ENCODE measurements around the gene RAD51B. TPM values are rescaled to one million over a fixed set of nuclear protein-coding genes. Genes with fewer than 3 reads are reported as not detected.
"Not testable (repeated sequence)": the region's sequence is repeated elsewhere in the genome, so short reads cannot be mapped to it uniquely, and the experiment has no call there.

RAD51B gene
- total and polyA plus RNA-seq, 4 donors, result 2.8 to 39.6 (median 13.3) TPM; not detected in 1

- H3K36me3 ChIP-seq (ENCODE audit: control insufficient read depth in 1 of 2, insufficient read depth in 2 of 2, low read length in 1 of 2); intact Hi-C loops (cut with DNase I); H3K27me3 ChIP-seq (ENCODE audit: control insufficient read depth in 1 of 2, insufficient read depth in 2 of 2, low read length in 1 of 2); H3K9me3 ChIP-seq (ENCODE audit: control insufficient read depth, low read length); DNase-seq; H3K4me1 ChIP-seq (ENCODE audit: control insufficient read depth in 1 of 2, insufficient read depth in 2 of 2, low read length in 2 of 2); H3K27ac ChIP-seq (ENCODE audit: low read depth in 1 of 2, low read length in 2 of 2); H3K4me3 ChIP-seq (ENCODE audit: low read length in 2 of 2); ATAC-seq (ENCODE audit: low FRiP score): not testable (repeated sequence)
- 98% methylated on average over 5 of the region's 5 CpGs for WGBS, 2 donors
Observed at GRCh38 chr14:68186500-68187276, 367.1 kb downstream of the RAD51B start.

GRCh38 chr14:68188174-68188573, 368.6 kb downstream of the RAD51B start:
- H3K27ac ChIP-seq (ENCODE audit: low read depth in 1 of 2, low read length in 2 of 2), result no peak overlapping the region
- 93 to 100% methylated on average over 1 of the region's 1 CpG for WGBS, 2 donors
- H3K9me3 ChIP-seq (ENCODE audit: control insufficient read depth, low read length), result no peaks in the 10 kb centered on the region
- no peaks in the 10 kb centered on the region for H3K4me1 ChIP-seq (ENCODE audit: control insufficient read depth in 1 of 2, insufficient read depth in 2 of 2, low read length in 2 of 2)
- intact Hi-C loops (cut with DNase I), result no loop called here
- no peaks in the 10 kb centered on the region for H3K27me3 ChIP-seq (ENCODE audit: control insufficient read depth in 1 of 2, insufficient read depth in 2 of 2, low read length in 1 of 2)
- no peak for ATAC-seq (ENCODE audit: low FRiP score)
- no peak for DNase-seq
- H3K36me3 ChIP-seq (ENCODE audit: control insufficient read depth in 1 of 2, insufficient read depth in 2 of 2, low read length in 1 of 2), result no peaks in the 10 kb centered on the region
- no peak overlapping the region for H3K4me3 ChIP-seq (ENCODE audit: low read length in 2 of 2)

- Histone ChIP-seq H3K4me1 (ENCODE audit: control insufficient read depth in 1 of 2, insufficient read depth in 2 of 2, low read length in 2 of 2) (no peaks in the 10 kb centered on the region), H3K4me3 (ENCODE audit: low read length in 2 of 2) (no peak overlapping the region), H3K27me3 (ENCODE audit: control insufficient read depth in 1 of 2, insufficient read depth in 2 of 2, low read length in 1 of 2) (no peaks in the 10 kb centered on the region), H3K36me3 (ENCODE audit: control insufficient read depth in 1 of 2, insufficient read depth in 2 of 2, low read length in 1 of 2) (no peaks in the 10 kb centered on the region), H3K27ac (ENCODE audit: low read depth in 1 of 2, low read length in 2 of 2) (no peak overlapping the region), H3K9me3 (ENCODE audit: control insufficient read depth, low read length) (no peaks in the 10 kb centered on the region)
- ATAC-seq (ENCODE audit: low FRiP score) (no peak), DNase-seq (no peak)
- 98% methylated on average over 1 of the region's 1 CpG for WGBS, 2 donors
- intact Hi-C loops (cut with DNase I), result no loop called here
Observed at GRCh38 chr14:68190032-68190431, 370.5 kb downstream of the RAD51B start.

- ATAC-seq (ENCODE audit: low FRiP score), result no peak
- DNase-seq, result no peak
- Histone ChIP-seq H3K36me3 (ENCODE audit: control insufficient read depth in 1 of 2, insufficient read depth in 2 of 2, low read length in 1 of 2) (no peaks in the 10 kb centered on the region), H3K4me1 (ENCODE audit: control insufficient read depth in 1 of 2, insufficient read depth in 2 of 2, low read length in 2 of 2) (no peaks in the 10 kb centered on the region), H3K4me3 (ENCODE audit: low read length in 2 of 2) (no peak overlapping the region), H3K9me3 (ENCODE audit: control insufficient read depth, low read length) (no peaks in the 10 kb centered on the region), H3K27ac (ENCODE audit: low read depth in 1 of 2, low read length in 2 of 2) (no peak overlapping the region), H3K27me3 (ENCODE audit: control insufficient read depth in 1 of 2, insufficient read depth in 2 of 2, low read length in 1 of 2) (no peaks in the 10 kb centered on the region)
- intact Hi-C loops (cut with DNase I), result no loop called here
Observed at GRCh38 chr14:68191567-68192321, 372.2 kb downstream of the RAD51B start.

- DNase-seq, result no peak
- intact Hi-C loops (cut with DNase I), result no loop called here
- 96 to 99% methylated on average over 2 of the region's 2 CpGs for WGBS, 2 donors
- no peak overlapping the region for H3K27ac ChIP-seq (ENCODE audit: low read depth in 1 of 2, low read length in 2 of 2)
- no peak overlapping the region for H3K4me3 ChIP-seq (ENCODE audit: low read length in 2 of 2)
- ATAC-seq (ENCODE audit: low FRiP score), result no peak
- no peaks in the 10 kb centered on the region for H3K36me3 ChIP-seq (ENCODE audit: control insufficient read depth in 1 of 2, insufficient read depth in 2 of 2, low read length in 1 of 2)
- H3K27me3 ChIP-seq (ENCODE audit: control insufficient read depth in 1 of 2, insufficient read depth in 2 of 2, low read length in 1 of 2), result no peaks in the 10 kb centered on the region
- H3K4me1 ChIP-seq (ENCODE audit: control insufficient read depth in 1 of 2, insufficient read depth in 2 of 2, low read length in 2 of 2), result no peaks in the 10 kb centered on the region
- H3K9me3 ChIP-seq (ENCODE audit: control insufficient read depth, low read length), result no peaks in the 10 kb centered on the region
Observed at GRCh38 chr14:68192935-68193334, 373.4 kb downstream of the RAD51B start.

- H3K36me3 ChIP-seq (ENCODE audit: control insufficient read depth in 1 of 2, insufficient read depth in 2 of 2, low read length in 1 of 2), result no peaks in the 10 kb centered on the region
- H3K27ac ChIP-seq (ENCODE audit: low read depth in 1 of 2, low read length in 2 of 2), result no peak overlapping the region
- ATAC-seq (ENCODE audit: low FRiP score) (no peak), DNase-seq (no peak)
- WGBS, 2 donors, result 59 to 65% methylated on average over 3 of the region's 3 CpGs
- peaks cover under 1 to 1% of the 10 kb centered on the region in 2 donors for H3K4me1 ChIP-seq (ENCODE audit: control insufficient read depth in 1 of 2, insufficient read depth in 2 of 2, low read length in 2 of 2)
- H3K27me3 ChIP-seq (ENCODE audit: control insufficient read depth in 1 of 2, insufficient read depth in 2 of 2, low read length in 1 of 2), result no peaks in the 10 kb centered on the region
- no peaks in the 10 kb centered on the region for H3K9me3 ChIP-seq (ENCODE audit: control insufficient read depth, low read length)
- intact Hi-C loops (cut with DNase I), result no loop called here
- H3K4me3 ChIP-seq (ENCODE audit: low read length in 2 of 2), result no peak overlapping the region
Observed at GRCh38 chr14:68193970-68194681, 374.5 kb downstream of the RAD51B start.

GRCh38 chr14:68195126-68195525, 375.5 kb downstream of the RAD51B start:
- Histone ChIP-seq H3K4me1 (ENCODE audit: control insufficient read depth in 1 of 2, insufficient read depth in 2 of 2, low read length in 2 of 2) (peaks cover 5 to 6% of the 10 kb centered on the region in 2 donors), H3K36me3 (ENCODE audit: control insufficient read depth in 1 of 2, insufficient read depth in 2 of 2, low read length in 1 of 2) (no peaks in the 10 kb centered on the region), H3K9me3 (ENCODE audit: control insufficient read depth, low read length) (no peaks in the 10 kb centered on the region), H3K27ac (ENCODE audit: low read depth in 1 of 2, low read length in 2 of 2) (no peak overlapping the region), H3K4me3 (ENCODE audit: low read length in 2 of 2) (no peak overlapping the region), H3K27me3 (ENCODE audit: control insufficient read depth in 1 of 2, insufficient read depth in 2 of 2, low read length in 1 of 2) (no peaks in the 10 kb centered on the region)
- intact Hi-C loops (cut with DNase I), result no loop called here
- no peak for DNase-seq
- no peak for ATAC-seq (ENCODE audit: low FRiP score)
- 88 to 92% methylated on average over 1 of the region's 1 CpG for WGBS, 2 donors

GRCh38 chr14:68198713-68199495, 379.3 kb downstream of the RAD51B start:
- ATAC-seq (ENCODE audit: low FRiP score), result peak; percentile 73
- H3K36me3 ChIP-seq (ENCODE audit: control insufficient read depth in 1 of 2, insufficient read depth in 2 of 2, low read length in 1 of 2), result no peaks in the 10 kb centered on the region
- H3K9me3 ChIP-seq (ENCODE audit: control insufficient read depth, low read length), result no peaks in the 10 kb centered on the region
- intact Hi-C loops (cut with DNase I), result no loop called here
- no peak overlapping the region for H3K4me3 ChIP-seq (ENCODE audit: low read length in 2 of 2)
- no peaks in the 10 kb centered on the region for H3K27me3 ChIP-seq (ENCODE audit: control insufficient read depth in 1 of 2, insufficient read depth in 2 of 2, low read length in 1 of 2)
- H3K4me1 ChIP-seq (ENCODE audit: control insufficient read depth in 1 of 2, insufficient read depth in 2 of 2, low read length in 2 of 2), result peaks cover 5 to 6% of the 10 kb centered on the region in 2 donors
- H3K27ac ChIP-seq (ENCODE audit: low read depth in 1 of 2, low read length in 2 of 2), result peak overlapping the region in 1 of 2 donors; percentile 67
- no peak for DNase-seq
- 5 to 8% methylated on average over 3 of the region's 3 CpGs for WGBS, 2 donors

Data from aorta (tissue), 5 donors.